NCI-H526 treated with DMSO at 0.1 percent for 48 hours (cell line): ENCODE measurements around the gene COIL.
"Not testable (repeated sequence)": the region's sequence is repeated elsewhere in the genome, so short reads cannot be mapped to it uniquely, and the experiment has no call there.

Experiments used
- DNase-seq: peaks from one replicate; lab custom pipeline; 2025; lab: John Stamatoyannopoulos, UW

The COIL gene

DNA sequence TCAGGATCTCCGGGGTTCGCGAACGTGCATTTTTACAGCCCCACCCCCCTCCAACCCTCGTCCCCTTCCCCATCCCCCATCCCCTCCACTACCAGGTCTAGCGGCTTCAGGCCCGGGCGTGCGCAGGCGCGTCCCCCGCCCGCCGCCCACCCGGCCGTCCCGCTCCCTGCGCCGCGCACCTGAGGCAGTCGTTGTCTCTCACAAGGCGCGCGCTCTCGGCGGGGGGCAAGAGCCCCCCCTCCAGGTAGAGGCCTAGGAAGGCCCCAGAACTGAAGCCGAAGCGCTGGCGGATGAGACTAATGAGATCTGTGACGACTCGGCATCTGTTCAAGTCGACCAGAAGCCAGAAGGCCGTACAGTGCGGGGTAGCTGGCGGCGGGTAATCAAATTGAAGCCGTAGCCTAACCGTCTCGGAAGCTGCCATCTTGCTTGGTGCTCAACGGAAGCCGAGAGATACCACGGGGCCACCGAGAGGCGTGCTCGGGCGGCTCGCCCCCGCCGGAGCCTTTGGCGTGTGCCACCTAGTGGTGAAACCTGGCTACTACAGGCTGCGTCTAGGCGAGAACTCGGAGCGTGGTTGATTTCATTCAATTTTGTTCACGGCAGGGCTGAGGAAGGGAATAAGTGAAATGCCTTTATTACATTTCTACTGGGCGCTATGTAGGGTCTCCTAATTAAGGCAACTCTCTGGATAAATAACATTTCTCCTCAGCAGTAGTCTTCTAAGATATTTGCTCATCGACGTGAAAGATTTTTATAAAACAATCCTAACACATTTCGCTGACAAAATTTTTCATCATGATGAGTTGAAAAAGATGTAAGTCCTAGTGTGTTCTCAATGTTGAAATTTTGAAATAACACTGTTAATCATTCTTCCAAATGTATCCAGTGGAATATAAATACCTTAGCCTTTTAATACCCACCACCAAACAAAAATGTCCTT, at the start of gene COIL:
COIL (minus strand) TSS at position 455 of the 943 bp plus-strand sequence; CDS start at position 424, 31 bp downstream.
- DNase-seq: peak; percentile 90

DNA sequence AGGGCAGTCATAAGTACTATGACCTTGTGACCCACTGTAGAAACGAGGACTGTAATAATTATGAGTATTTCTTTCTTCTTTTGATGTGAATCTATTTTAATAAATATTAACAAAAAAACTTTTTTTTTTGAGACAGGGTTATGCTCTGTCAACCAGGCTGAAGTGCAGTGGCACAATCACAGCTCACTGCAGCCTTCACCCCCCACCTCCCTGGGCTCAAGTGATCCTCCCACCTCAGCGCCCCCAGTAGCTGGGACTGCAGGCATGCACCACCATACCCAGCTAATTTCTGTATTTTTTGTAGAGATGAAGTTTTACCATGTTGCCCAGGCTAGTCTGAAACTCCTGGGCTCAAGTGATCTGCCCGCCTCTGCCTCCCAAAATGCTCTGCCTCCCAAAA, 49.6 kb upstream of the COIL start:
- DNase-seq: no peak

GRCh38 chr17:57009737-57010445, 49.0 kb upstream of the COIL start:
- peak; percentile 4 for DNase-seq

DNA sequence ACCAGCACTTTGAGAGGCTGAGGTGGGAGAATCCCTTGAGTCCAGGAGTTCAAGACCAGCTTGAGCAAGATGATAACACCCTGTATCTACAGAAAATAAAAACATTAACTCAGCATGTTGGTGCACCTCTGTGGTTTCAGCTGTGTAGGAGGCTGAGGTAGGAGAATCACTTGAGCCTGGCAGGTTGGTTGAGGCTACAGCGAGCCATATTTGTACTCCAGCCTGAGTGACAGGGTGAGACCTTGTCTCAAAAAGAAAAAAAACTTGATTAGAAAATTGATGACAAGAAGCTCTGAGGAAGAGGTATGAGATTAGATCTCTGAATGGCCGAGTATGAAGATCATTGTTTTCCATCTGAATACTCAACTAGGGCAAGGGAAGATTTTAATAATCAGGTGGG, 48.1 kb upstream of the COIL start:
- no peak for DNase-seq

GRCh38 chr17:57006040-57006439, 45.2 kb upstream of the COIL start:
- DNase-seq: no peak

DNA sequence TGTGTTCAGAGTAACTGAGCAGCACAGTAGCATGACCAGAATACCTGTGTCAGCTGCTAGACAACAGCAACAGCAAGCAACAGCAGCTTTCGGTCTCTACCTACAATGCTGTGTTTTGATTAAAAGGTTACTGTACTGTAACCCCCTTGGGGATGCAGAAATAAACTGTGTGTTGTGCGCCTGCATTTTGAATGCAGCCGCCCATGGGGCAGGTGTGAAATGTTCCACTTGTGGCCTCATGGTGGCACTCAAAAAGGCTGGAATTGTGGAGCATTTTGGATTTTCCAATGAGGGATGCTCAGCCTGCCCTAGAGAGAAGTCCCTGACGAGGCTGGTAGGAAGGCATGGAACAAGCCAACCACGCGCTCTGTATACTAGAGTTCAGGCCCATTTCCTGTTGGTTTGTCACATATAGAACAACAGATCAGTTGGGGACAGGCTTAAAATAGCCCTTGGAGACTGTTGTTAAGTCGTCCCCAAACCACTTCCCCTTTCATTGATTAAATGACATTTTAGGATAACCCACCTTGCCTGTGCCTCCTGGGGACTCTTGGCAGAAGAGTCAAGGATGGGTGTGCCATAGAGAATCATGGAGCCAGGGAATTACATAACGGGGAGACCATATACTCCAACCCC, 44.2 kb upstream of the COIL start:
- no peak for DNase-seq

DNA sequence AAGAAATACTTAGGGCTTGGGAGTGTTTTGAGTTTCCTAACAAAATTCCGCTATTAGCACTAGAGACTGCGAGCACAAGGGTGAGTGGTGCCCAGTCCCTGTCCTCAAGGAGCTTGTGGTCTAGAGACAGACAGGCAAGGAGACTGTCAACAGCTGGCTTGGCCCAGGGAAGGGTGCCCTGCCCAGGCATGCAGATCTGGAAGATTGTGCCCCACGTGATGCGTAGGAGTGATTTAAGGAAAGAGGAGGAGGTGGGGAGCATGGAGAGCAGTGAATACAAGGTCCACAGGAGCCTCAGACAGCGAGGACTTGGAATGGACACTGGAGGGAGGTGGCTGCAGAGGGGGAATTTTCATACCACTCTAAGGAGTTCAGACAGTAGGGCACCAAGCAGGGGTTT, 42.1 kb upstream of the COIL start:
- DNase-seq: no peak

DNA sequence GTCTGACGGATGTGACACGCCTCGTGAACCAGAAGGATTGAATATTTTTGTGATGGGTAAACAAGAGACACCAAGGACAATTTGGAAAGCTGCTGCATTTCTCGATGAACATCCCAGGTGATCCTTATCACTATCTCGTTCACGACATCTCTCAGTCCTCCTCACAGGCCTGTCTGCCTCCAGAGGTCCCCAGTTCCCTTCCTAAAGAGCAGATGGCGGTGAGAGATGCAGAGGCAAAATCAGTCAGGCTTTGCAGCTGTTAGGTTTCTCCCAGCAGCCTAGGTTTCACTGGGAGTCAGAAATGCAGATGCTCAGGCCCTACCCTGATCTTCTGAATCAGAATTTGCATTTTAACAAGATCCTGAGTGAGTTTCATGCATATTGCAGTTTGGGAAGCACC, 40.7 kb upstream of the COIL start:
- no peak for DNase-seq

DNA sequence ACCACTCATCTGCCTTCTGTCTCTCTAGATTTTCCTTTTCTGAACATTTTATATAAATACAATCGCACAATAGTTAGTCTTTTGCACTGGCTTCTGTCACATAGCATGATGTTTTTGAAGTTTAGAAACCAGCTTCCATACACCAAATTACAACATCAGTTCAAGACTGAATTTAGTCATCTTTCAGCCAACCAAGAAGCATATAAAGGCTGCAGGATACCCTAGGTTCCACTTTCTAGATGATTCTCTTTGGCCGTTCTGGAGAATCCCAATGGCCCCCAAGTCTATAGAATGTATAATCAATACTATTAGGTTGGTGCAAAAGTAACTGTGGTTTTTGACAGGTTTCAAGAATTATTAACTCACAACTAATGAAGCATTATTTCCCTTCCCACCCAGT, 36.5 kb upstream of the COIL start:
- DNase-seq: no peak

DNA sequence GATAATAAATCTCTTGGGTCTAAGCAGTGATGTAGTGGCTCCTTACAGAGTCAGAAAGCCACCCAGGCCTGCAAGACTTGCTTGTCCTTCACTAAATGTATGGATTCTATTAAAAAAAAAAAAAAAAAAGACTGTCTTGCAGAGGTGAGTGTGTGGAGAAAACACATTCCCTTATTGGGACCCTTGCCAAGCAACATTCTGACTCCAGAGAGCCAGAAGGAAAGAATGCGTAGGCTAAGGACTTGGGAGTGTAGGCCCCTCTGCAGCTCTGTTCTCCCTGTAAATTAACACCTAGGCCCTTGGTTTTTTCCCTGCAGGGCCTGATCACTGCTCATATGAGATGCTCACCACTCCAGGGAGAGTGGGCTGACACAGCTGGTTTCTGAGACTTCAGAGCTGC, 34.9 kb upstream of the COIL start:
- no peak for DNase-seq

- DNase-seq: no peak
Observed at GRCh38 chr17:56994009-56994792, 33.4 kb upstream of the COIL start.

DNA sequence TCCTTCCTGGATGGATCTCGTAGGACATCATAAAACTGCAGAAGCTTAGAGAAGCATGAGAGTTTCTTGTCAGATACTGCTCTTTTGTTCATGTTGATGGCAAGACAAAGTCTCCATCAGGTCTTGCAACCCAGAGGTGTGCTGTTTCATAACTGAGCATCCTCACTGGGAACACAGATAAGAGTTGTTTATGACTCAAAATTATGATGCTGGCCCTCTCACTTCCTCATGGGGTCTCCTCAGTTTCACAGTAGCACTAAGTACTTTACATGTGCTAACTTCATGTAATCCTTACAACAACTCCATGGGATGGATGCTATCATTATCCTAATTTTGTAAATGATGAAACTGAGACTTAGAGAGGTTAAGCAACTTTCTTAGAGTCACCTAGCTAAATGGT, 31.5 kb upstream of the COIL start:
- no peak for DNase-seq

DNA sequence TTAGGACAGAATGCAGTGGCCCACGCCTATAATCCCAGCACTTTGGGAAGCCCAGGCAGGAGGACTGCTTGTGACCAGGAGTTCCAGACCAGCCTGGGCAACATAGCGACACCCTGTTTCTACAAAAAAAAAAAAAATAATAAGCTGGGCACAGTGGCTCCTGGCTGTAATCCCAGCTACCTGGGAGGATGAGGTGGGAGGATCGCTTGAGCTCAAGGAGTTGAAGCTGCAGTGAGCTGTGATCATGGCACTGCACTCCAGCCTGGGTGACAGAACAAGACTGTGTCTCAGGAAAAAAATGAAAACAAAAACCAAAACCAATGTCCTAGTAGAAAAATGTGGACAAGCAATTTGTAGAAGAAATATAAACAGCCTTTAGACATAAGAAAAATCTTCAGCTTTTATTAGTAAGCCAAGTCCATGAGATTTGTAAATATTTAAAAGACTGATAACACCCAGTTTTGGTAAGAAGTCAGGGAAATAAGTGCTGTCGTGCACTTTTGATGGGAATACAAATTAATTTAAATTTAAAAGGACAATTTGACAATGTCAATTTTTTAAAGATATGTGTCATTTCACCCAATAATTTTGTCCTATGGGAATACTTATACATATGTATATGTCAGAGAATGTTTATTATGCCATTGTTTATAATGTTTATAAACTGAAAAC, 28.2 kb upstream of the COIL start:
- DNase-seq: no peak

DNA sequence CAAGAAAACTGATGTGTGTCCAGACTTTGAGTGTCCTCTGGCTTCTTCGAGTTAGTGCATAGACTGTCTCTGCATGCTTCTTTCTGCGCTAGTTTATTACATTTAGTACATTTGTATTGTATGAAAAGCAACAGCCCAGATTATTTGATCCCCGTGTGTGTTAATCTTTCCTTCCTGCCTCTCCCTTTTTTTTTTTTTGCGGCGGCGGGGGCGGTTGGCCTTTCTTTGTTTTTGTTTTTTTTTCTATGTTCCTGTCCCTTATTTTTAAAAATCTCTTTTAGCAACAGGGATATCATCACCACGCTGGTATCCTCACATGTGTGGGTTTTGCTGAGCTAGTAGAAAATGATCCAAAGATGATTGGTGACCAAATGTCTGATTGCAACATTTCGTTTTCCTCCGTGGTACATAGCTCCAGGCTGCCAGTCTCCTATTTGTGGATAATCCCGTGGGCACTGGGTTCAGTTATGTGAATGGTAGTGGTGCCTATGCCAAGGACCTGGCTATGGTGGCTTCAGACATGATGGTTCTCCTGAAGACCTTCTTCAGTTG, 26.5 kb upstream of the COIL start:
- no peak for DNase-seq

GRCh38 chr17:56985371-56986162, 24.7 kb upstream of the COIL start:
- no peak for DNase-seq

GRCh38 chr17:56983366-56983765, 22.5 kb upstream of the COIL start:
- DNase-seq: no peak

DNA sequence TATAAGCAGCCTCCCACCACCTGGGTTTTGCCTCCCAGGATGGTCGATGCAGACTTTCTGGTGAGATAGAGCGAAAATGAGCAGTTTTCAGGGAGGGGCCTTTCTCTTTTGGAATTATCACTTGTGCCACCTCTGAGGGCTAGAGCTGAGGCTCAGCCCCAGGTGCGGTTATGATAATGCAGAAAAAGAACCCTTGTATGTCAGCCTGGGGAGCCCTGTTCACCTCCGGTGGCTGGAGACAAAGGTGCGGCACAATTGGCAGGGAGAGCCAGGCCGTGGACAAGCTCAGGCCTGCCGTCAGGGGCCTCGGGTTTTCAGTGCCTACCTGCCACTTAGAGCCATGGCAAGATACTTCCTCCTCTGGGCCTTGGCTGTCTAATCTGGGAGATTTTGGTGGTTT, 21.5 kb upstream of the COIL start:
- DNase-seq: peak; percentile 64

GRCh38 chr17:56980526-56980925, 19.7 kb upstream of the COIL start:
- not testable (repeated sequence) for DNase-seq

- no peak for DNase-seq
Observed at GRCh38 chr17:56979091-56979480, 18.2 kb upstream of the COIL start.

DNA sequence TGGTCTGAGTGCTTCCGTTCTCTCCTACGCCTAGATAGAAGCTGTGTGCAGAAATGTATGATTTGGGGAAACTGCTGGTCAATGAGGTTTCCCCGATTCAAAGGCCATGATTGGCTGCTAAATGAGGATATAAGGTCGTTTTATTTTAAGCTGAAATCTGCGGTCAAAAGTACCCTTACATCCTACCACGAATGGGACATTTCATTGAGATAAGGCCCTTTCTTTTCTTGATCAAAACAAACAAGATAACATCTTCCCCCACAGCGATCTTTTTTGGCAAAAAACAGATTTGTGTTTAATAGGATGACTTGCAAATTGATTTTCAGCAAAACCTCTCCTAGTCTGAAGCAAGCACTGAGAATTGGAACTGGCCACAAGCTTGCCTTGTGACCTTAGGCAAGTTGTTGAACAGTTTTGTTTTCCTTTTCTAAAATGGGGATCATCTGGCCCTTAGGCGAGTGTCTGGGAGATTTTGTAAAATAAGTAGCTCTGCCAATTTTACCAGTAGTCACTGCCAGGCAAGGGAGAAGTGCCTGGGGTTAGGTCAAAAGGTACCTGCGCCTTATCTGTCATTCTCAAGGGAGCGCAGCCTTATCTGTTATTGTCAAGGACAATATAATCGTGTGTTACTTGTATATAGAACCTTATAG, 17.7 kb upstream of the COIL start:
- no peak for DNase-seq
